HepG2 (cell line): ENCODE results near the gene SEC11A. TPM values are rescaled to one million over a fixed set of nuclear protein-coding genes. Genes with fewer than 3 reads are reported as not detected.

Experiments
- CREBL2 ChIP-seq: sonication (generic); formaldehyde crosslinking; IDR thresholded peaks from 2 replicates; pipeline ENCODE4 v1.8.1; 2023; ENCODE audit warnings: missing genetic modification reagents, mild to moderate bottlenecking, borderline replicate concordance
- ELK4 ChIP-seq: sonication (generic); formaldehyde crosslinking; IDR thresholded peaks from 2 replicates; pipeline ENCODE4 v1.9.0; 2021; ENCODE audit warnings: missing genetic modification reagents, borderline replicate concordance
- GATAD2A ChIP-seq: IDR thresholded peaks from 2 replicates; pipeline ENCODE4 v1.6.1; 2016
- IRF2 ChIP-seq: IDR thresholded peaks from 2 replicates; pipeline ENCODE4 v1.6.1; 2018; ENCODE audit warnings: missing genetic modification reagents, missing compliant biosample characterization
- JUN ChIP-seq: sonication (generic); formaldehyde crosslinking; IDR thresholded peaks from 2 replicates; pipeline ENCODE4 v1.4.0; 2020; ENCODE audit warnings: mild to moderate bottlenecking, missing genetic modification reagents
- MAFG ChIP-seq: sonication (generic); formaldehyde crosslinking; IDR thresholded peaks from 2 replicates; pipeline ENCODE4 v1.5.1; 2020; ENCODE audit warnings: mild to moderate bottlenecking, missing genetic modification reagents
- MEIS1 ChIP-seq: sonication (generic); formaldehyde crosslinking; IDR thresholded peaks from 2 replicates; pipeline ENCODE4 v1.9.0; 2021; ENCODE audit warnings: mild to moderate bottlenecking, missing genetic modification reagents, moderate library complexity, borderline replicate concordance
- ZBTB42 ChIP-seq: sonication (generic); formaldehyde crosslinking; IDR thresholded peaks from 2 replicates; pipeline ENCODE4 v1.5.0; 2020; ENCODE audit warnings: mild to moderate bottlenecking, missing genetic modification reagents
- ZFAT ChIP-seq: sonication (generic); formaldehyde crosslinking; conservative IDR thresholded peaks from 2 replicates; pipeline ENCODE4 v1.8.1; 2023; ENCODE audit warnings: missing genetic modification reagents, inconsistent platforms
- ZFP41 ChIP-seq: sonication (generic); formaldehyde crosslinking; IDR thresholded peaks from 2 replicates; pipeline ENCODE4 v1.4.0; 2020; ENCODE audit warnings: mild to moderate bottlenecking, missing genetic modification reagents, borderline replicate concordance
- ZNF281 ChIP-seq: sonication (generic); formaldehyde crosslinking; IDR thresholded peaks from 2 replicates; pipeline ENCODE4 v1.4.0; 2020; ENCODE audit warnings: missing genetic modification reagents, borderline replicate concordance
- ZNF337 ChIP-seq: sonication (generic); formaldehyde crosslinking; IDR thresholded peaks from 2 replicates; pipeline ENCODE4 v1.5.1; 2020; ENCODE audit warnings: missing genetic modification reagents, low read depth, mild to moderate bottlenecking, borderline replicate concordance
- ZNF569 ChIP-seq: sonication (generic); formaldehyde crosslinking; IDR thresholded peaks from 2 replicates; pipeline ENCODE4 v1.5.0; 2020; ENCODE audit warnings: mild to moderate bottlenecking, missing genetic modification reagents, moderate library complexity, borderline replicate concordance
- ZNF629 ChIP-seq: sonication (generic); formaldehyde crosslinking; conservative IDR thresholded peaks from 2 replicates; pipeline ENCODE4 v1.5.0; 2020; ENCODE audit warnings: missing genetic modification reagents
- ZNF720 ChIP-seq: sonication (generic); formaldehyde crosslinking; IDR thresholded peaks from 2 replicates; pipeline ENCODE4 v1.4.0; 2020; ENCODE audit warnings: missing genetic modification reagents
- polyA plus RNA-seq, 8 experiments: library from polyadenylated mRNA; depleted of rRNA in 3 of 8; stranded (reverse) in 7 of 8; unstranded in 1 of 8; fragments of >200 nt; fragmentation: Illumina TruSeq in 4 of 8; extraction: Trizol in 4 of 8; gene quantifications; 2 replicates each; pipeline versions ENCODE4 v1.2.1 to v1.2.3, GENCODE V29; 2011 to 2016; ENCODE audit warnings: low read depth in 4 of 8, missing spikeins in 1 of 8, mixed read lengths in 1 of 8; ENCODE audit not compliant: insufficient read depth in 1 of 8
- total RNA-seq, 5 experiments: library from RNA; depleted of rRNA; stranded (reverse); fragments of >200 nt; fragmentation: Illumina TruSeq; extraction: Trizol; gene quantifications; 2 replicates each; pipeline ENCODE4 v1.2.3, GENCODE V29; 2016; ENCODE audit warnings: low read depth in 1 of 5
- TF ChIP-seq, protein P1 (sequence below): sonication (generic); formaldehyde crosslinking; IDR thresholded peaks from 2 replicates; pipeline ENCODE4 v1.4.0; 2020; ENCODE audit warnings: missing genetic modification reagents
- TF ChIP-seq, protein P2 (sequence below): sonication (generic); formaldehyde crosslinking; IDR thresholded peaks from 2 replicates; pipeline ENCODE4 v1.4.0; 2020; ENCODE audit warnings: missing genetic modification reagents

The SEC11A gene
- total and polyA plus RNA-seq, 2 of the 13 experiments (the other 11 are each of a cell fraction or from before 2014, with no cell fraction given): 141 to 230 TPM

GRCh38 chr15:84716036-84716732 is at the start of gene SEC11A (continued):
- TF ChIP-seq, protein P1, sequence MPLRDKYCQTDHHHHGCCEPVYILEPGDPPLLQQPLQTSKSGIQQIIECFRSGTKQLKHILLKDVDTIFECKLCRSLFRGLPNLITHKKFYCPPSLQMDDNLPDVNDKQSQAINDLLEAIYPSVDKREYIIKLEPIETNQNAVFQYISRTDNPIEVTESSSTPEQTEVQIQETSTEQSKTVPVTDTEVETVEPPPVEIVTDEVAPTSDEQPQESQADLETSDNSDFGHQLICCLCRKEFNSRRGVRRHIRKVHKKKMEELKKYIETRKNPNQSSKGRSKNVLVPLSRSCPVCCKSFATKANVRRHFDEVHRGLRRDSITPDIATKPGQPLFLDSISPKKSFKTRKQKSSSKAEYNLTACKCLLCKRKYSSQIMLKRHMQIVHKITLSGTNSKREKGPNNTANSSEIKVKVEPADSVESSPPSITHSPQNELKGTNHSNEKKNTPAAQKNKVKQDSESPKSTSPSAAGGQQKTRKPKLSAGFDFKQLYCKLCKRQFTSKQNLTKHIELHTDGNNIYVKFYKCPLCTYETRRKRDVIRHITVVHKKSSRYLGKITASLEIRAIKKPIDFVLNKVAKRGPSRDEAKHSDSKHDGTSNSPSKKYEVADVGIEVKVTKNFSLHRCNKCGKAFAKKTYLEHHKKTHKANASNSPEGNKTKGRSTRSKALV: peak; percentile 38; the same call in 1 of the 2 replicates
- TF ChIP-seq ZNF629 (0 out of 2 replicates have a peak, but pooled peaks have one; percentile 16), ZNF720 (CRISPR knock-in tag) (peak; percentile 69; the same call in 1 of the 2 replicates), ELK4 (no peak), CREBL2 (CRISPR knock-in tag) (peak; percentile 89), MEIS1 (CRISPR knock-in tag) (peak; percentile 46; the same call in 1 of the 2 replicates), ZNF337 (CRISPR knock-in tag) (0 out of 2 replicates have a peak, but pooled peaks have one; percentile 57), JUN (CRISPR knock-in tag) (no peak), ZNF281 (peak; percentile 54; the same call in 1 of the 2 replicates), ZFAT (CRISPR knock-in tag) (no peak), ZFP41 (CRISPR knock-in tag) (peak; percentile 48; the same call in 1 of the 2 replicates), ZNF569 (CRISPR knock-in tag) (no peak), IRF2 (peak; percentile 75), ZBTB42 (CRISPR knock-in tag) (peak; percentile 88; the same call in 1 of the 2 replicates), GATAD2A (CRISPR knock-in tag) (peak; percentile 46), MAFG (CRISPR knock-in tag) (no peak)
- TF ChIP-seq, protein P2, sequence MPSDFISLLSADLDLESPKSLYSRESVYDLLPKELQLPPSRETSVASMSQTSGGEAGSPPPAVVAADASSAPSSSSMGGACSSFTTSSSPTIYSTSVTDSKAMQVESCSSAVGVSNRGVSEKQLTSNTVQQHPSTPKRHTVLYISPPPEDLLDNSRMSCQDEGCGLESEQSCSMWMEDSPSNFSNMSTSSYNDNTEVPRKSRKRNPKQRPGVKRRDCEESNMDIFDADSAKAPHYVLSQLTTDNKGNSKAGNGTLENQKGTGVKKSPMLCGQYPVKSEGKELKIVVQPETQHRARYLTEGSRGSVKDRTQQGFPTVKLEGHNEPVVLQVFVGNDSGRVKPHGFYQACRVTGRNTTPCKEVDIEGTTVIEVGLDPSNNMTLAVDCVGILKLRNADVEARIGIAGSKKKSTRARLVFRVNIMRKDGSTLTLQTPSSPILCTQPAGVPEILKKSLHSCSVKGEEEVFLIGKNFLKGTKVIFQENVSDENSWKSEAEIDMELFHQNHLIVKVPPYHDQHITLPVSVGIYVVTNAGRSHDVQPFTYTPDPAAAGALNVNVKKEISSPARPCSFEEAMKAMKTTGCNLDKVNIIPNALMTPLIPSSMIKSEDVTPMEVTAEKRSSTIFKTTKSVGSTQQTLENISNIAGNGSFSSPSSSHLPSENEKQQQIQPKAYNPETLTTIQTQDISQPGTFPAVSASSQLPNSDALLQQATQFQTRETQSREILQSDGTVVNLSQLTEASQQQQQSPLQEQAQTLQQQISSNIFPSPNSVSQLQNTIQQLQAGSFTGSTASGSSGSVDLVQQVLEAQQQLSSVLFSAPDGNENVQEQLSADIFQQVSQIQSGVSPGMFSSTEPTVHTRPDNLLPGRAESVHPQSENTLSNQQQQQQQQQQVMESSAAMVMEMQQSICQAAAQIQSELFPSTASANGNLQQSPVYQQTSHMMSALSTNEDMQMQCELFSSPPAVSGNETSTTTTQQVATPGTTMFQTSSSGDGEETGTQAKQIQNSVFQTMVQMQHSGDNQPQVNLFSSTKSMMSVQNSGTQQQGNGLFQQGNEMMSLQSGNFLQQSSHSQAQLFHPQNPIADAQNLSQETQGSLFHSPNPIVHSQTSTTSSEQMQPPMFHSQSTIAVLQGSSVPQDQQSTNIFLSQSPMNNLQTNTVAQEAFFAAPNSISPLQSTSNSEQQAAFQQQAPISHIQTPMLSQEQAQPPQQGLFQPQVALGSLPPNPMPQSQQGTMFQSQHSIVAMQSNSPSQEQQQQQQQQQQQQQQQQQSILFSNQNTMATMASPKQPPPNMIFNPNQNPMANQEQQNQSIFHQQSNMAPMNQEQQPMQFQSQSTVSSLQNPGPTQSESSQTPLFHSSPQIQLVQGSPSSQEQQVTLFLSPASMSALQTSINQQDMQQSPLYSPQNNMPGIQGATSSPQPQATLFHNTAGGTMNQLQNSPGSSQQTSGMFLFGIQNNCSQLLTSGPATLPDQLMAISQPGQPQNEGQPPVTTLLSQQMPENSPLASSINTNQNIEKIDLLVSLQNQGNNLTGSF (CRISPR knock-in tag): peak; percentile 45; the same call in 1 of the 2 replicates
